Measurements from ENCODE around the gene RNGTT. TPM values are rescaled to one million over a fixed set of nuclear protein-coding genes. Genes with fewer than 3 reads are reported as not detected.

The RNGTT gene
- total RNA-seq, 4 donors from 2014 or later = 13.9 to 20.5 (median 18.4) TPM

DNA sequence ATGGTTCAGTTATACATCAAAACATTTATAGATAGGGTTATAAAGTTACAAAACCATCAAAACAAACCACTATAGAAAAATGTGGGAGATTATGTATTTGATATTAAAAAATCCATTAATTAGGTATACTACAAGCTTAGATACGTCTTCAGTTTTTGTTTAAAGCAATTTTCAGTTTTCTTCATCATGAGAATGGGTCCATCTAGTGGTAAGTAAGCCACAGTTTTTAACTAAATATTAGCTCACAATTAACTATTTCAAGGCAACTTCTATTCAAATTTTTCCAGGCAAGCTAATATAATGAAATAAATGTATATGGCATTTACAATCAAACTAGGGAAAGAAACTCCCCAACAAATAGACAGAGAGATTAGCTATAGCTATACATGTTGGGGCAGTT is 44.4 kb downstream of the RNGTT start:
- Histone ChIP-seq H3K4me3 (no peak overlapping the region), H3K4me1 (no peaks in the 10 kb centered on the region), H3K9me3 (peaks cover 0 to 4% (median 0%) of the 10 kb centered on the region in 4 donors), H3K27ac (no peak overlapping the region), H3K27me3 (no peaks in the 10 kb centered on the region), H3K36me3 (peaks cover 0 to 22% (median 9%) of the 10 kb centered on the region in 3 donors)
- 52 to 54% methylated on average over 1 of the region's 1 CpG for WGBS, 2 donors
- DNase-seq (ENCODE audit: low spot score in 2 of 2) = no peak
- TF ChIP-seq POLR2A (IDR thresholded peaks at IDR 0.05) (no peak), EP300 (IDR thresholded peaks at IDR 0.05) (no peak)
- TF ChIP-seq, protein P1, sequence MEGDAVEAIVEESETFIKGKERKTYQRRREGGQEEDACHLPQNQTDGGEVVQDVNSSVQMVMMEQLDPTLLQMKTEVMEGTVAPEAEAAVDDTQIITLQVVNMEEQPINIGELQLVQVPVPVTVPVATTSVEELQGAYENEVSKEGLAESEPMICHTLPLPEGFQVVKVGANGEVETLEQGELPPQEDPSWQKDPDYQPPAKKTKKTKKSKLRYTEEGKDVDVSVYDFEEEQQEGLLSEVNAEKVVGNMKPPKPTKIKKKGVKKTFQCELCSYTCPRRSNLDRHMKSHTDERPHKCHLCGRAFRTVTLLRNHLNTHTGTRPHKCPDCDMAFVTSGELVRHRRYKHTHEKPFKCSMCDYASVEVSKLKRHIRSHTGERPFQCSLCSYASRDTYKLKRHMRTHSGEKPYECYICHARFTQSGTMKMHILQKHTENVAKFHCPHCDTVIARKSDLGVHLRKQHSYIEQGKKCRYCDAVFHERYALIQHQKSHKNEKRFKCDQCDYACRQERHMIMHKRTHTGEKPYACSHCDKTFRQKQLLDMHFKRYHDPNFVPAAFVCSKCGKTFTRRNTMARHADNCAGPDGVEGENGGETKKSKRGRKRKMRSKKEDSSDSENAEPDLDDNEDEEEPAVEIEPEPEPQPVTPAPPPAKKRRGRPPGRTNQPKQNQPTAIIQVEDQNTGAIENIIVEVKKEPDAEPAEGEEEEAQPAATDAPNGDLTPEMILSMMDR (IDR thresholded peaks at IDR 0.05) = no peak

GRCh38 chr6:88916615-88917208 is 46.7 kb downstream of the RNGTT start:
- TF ChIP-seq EP300 (IDR thresholded peaks at IDR 0.05) (no peak), POLR2A (IDR thresholded peaks at IDR 0.05) (no peak)
- TF ChIP-seq, protein P1 (IDR thresholded peaks at IDR 0.05) = no peak
- H3K4me3 ChIP-seq = no peak overlapping the region
- H3K4me1 ChIP-seq = peaks cover 0 to 4% (median 0%) of the 10 kb centered on the region in 4 donors
- no peak overlapping the region for H3K27ac ChIP-seq
- no peaks in the 10 kb centered on the region for H3K27me3 ChIP-seq
- peaks cover 0 to 4% (median 0%) of the 10 kb centered on the region in 4 donors for H3K9me3 ChIP-seq
- DNase-seq (ENCODE audit: low spot score in 2 of 2) = no peak
- 39 to 76% methylated on average over 1 of the region's 1 CpG for WGBS, 2 donors
- H3K36me3 ChIP-seq = peaks cover 0 to 5% (median 0%) of the 10 kb centered on the region in 3 donors

DNA sequence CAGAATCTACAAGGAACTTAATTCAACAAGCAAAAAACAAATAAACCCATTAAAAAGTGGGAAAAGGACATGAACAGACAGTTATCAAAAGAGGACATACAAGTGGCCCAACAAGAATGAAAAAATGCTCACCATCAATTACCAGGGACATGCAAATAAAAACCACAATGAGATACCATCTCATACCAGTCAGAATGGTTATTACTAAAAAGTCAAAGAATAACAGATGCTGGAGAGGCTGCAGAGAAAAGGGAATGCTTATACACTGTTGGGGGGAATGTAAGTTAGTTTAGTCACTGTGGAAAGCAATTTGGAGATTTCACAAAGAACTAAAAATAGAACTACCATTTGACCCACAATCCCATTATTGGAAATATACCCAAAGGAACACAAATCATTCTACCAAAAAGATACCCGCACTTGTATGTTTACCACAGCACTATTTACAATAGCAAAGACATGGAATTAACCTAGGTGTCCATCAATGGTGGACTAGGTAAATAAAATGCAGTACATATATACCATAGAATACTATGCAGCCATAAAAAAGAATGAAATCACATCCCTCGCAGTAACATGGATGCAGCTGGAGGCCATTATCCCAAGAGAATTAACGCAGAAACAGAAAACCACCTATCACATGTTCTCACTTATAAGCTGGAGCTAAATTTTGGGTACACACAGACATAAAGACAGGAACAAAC is 48.4 kb downstream of the RNGTT start:
- Histone ChIP-seq H3K9me3 (peaks cover 0 to 4% (median 0%) of the 10 kb centered on the region in 4 donors), H3K36me3 (peaks cover 0 to 5% (median 0%) of the 10 kb centered on the region in 3 donors), H3K4me3 (no peak overlapping the region), H3K27ac (no peak overlapping the region), H3K4me1 (peaks cover 0 to 13% (median 0%) of the 10 kb centered on the region in 4 donors), H3K27me3 (no peaks in the 10 kb centered on the region)
- DNase-seq (ENCODE audit: low spot score in 2 of 2) = no peak
- 98 to 99% methylated on average over 3 of the region's 3 CpGs for WGBS, 2 donors
- TF ChIP-seq POLR2A (IDR thresholded peaks at IDR 0.05) (no peak), EP300 (IDR thresholded peaks at IDR 0.05) (no peak)
- TF ChIP-seq, protein P1 (IDR thresholded peaks at IDR 0.05) = no peak

DNA sequence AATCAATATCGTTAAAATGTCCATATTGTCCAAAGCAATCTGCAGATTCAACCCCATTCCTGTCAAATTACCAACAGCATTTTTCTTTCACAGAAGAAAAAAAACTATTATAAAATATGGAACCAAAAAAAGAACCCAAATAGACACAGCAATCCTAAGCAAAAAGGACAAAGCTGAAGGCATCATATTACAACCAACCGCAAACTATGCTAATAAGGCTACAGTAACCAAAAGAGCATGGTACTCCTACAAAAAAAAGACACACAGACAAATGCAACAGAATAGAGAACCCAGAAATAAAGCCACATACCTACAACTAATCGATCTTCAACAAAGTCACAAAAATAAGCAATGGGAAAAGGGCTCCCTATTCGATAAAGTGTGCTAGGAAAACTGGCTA is 49.2 kb downstream of the RNGTT start:
- DNase-seq (ENCODE audit: low spot score in 2 of 2) = no peak
- Histone ChIP-seq H3K4me3 (no peak overlapping the region), H3K4me1 (peaks cover 0 to 15% (median 0%) of the 10 kb centered on the region in 4 donors), H3K27ac (no peak overlapping the region), H3K9me3 (peaks cover 0 to 4% (median 0%) of the 10 kb centered on the region in 4 donors), H3K27me3 (no peaks in the 10 kb centered on the region), H3K36me3 (peaks cover 0 to 5% (median 0%) of the 10 kb centered on the region in 3 donors)
- TF ChIP-seq, protein P1 (IDR thresholded peaks at IDR 0.05) = no peak
- no peak for TF ChIP-seq EP300 (IDR thresholded peaks at IDR 0.05)
- TF ChIP-seq POLR2A (IDR thresholded peaks at IDR 0.05) = no peak
- 96 to 98% methylated on average over 4 of the region's 4 CpGs for WGBS, 2 donors

- H3K9me3 ChIP-seq = peaks cover 0 to 4% (median 0%) of the 10 kb centered on the region in 4 donors
- peaks cover 0 to 5% (median 0%) of the 10 kb centered on the region in 3 donors for H3K36me3 ChIP-seq
- no peak overlapping the region for H3K4me3 ChIP-seq
- peaks cover 0 to 21% (median 0%) of the 10 kb centered on the region in 4 donors for H3K4me1 ChIP-seq
- DNase-seq (ENCODE audit: low spot score in 2 of 2) = no peak
- no peak overlapping the region for H3K27ac ChIP-seq
- TF ChIP-seq POLR2A (IDR thresholded peaks at IDR 0.05) (no peak), EP300 (IDR thresholded peaks at IDR 0.05) (no peak)
- WGBS, 2 donors = 78 to 81% methylated on average over 3 of the region's 3 CpGs
- no peaks in the 10 kb centered on the region for H3K27me3 ChIP-seq
Observed at GRCh38 chr6:88913471-88913870, 49.9 kb downstream of the RNGTT start.
